ENCODE measurements around the gene CDK1.

DNA sequence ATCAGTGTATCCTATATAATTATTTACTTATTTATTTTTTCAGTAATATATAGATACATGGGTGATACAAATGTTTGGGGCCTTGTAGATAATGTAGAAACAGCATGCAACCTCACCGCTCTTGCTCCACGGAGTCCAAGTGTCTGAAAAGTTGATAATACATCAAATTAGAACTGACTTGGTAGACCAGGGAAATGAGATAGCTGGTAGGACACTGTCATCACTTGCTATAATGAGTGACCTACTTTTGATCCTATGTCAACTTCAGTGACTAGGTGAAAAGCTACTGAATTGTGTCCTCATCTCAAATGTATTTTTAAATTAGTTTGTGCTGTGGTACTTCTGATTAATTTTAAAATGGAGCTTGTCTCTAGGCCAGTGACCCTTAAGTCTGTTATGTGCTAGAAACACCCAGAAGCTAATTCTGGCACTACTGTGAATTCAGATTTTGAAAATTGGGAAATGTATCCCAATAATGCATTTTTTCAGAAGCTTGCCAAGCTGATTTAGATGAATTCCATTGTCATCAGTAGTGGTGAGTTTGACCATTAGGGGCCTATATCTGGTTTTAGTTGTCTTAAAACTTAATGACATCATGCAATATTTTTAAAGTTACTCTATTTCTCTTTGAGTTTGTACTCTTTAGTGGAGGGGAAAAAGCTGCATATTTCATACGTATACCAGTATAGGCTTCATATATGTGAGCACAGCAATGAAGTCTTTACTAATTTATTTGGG is 17.4 kb downstream of the CDK1 start:
- TF ChIP-seq, protein P1, sequence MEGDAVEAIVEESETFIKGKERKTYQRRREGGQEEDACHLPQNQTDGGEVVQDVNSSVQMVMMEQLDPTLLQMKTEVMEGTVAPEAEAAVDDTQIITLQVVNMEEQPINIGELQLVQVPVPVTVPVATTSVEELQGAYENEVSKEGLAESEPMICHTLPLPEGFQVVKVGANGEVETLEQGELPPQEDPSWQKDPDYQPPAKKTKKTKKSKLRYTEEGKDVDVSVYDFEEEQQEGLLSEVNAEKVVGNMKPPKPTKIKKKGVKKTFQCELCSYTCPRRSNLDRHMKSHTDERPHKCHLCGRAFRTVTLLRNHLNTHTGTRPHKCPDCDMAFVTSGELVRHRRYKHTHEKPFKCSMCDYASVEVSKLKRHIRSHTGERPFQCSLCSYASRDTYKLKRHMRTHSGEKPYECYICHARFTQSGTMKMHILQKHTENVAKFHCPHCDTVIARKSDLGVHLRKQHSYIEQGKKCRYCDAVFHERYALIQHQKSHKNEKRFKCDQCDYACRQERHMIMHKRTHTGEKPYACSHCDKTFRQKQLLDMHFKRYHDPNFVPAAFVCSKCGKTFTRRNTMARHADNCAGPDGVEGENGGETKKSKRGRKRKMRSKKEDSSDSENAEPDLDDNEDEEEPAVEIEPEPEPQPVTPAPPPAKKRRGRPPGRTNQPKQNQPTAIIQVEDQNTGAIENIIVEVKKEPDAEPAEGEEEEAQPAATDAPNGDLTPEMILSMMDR (IDR thresholded peaks at IDR 0.05): no peak
- TF ChIP-seq TEAD4 (CRISPR knock-in tag; IDR thresholded peaks at IDR 0.05): no peak
- TF ChIP-seq ETV6 (CRISPR knock-in tag; IDR thresholded peaks at IDR 0.05): no peak
- TF ChIP-seq, protein P2, sequence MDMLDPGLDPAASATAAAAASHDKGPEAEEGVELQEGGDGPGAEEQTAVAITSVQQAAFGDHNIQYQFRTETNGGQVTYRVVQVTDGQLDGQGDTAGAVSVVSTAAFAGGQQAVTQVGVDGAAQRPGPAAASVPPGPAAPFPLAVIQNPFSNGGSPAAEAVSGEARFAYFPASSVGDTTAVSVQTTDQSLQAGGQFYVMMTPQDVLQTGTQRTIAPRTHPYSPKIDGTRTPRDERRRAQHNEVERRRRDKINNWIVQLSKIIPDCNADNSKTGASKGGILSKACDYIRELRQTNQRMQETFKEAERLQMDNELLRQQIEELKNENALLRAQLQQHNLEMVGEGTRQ (CRISPR knock-in tag; IDR thresholded peaks at IDR 0.05): no peak
- TF ChIP-seq FOXJ3 (CRISPR knock-in tag; IDR thresholded peaks at IDR 0.05; ENCODE audit: borderline replicate concordance): no peak
- TF ChIP-seq, protein P3, sequence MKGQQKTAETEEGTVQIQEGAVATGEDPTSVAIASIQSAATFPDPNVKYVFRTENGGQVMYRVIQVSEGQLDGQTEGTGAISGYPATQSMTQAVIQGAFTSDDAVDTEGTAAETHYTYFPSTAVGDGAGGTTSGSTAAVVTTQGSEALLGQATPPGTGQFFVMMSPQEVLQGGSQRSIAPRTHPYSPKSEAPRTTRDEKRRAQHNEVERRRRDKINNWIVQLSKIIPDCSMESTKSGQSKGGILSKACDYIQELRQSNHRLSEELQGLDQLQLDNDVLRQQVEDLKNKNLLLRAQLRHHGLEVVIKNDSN (CRISPR knock-in tag; IDR thresholded peaks at IDR 0.05): no peak
- TF ChIP-seq, protein P4, sequence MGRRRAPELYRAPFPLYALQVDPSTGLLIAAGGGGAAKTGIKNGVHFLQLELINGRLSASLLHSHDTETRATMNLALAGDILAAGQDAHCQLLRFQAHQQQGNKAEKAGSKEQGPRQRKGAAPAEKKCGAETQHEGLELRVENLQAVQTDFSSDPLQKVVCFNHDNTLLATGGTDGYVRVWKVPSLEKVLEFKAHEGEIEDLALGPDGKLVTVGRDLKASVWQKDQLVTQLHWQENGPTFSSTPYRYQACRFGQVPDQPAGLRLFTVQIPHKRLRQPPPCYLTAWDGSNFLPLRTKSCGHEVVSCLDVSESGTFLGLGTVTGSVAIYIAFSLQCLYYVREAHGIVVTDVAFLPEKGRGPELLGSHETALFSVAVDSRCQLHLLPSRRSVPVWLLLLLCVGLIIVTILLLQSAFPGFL (CRISPR knock-in tag; IDR thresholded peaks at IDR 0.05; ENCODE audit: borderline replicate concordance): no peak
- TF ChIP-seq, protein P5, sequence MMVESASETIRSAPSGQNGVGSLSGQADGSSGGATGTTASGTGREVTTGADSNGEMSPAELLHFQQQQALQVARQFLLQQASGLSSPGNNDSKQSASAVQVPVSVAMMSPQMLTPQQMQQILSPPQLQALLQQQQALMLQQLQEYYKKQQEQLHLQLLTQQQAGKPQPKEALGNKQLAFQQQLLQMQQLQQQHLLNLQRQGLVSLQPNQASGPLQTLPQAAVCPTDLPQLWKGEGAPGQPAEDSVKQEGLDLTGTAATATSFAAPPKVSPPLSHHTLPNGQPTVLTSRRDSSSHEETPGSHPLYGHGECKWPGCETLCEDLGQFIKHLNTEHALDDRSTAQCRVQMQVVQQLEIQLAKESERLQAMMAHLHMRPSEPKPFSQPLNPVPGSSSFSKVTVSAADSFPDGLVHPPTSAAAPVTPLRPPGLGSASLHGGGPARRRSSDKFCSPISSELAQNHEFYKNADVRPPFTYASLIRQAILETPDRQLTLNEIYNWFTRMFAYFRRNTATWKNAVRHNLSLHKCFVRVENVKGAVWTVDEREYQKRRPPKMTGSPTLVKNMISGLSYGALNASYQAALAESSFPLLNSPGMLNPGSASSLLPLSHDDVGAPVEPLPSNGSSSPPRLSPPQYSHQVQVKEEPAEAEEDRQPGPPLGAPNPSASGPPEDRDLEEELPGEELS (CRISPR knock-in tag; IDR thresholded peaks at IDR 0.05): no peak
- no peak for TF ChIP-seq NFYB (CRISPR knock-in tag; conservative IDR thresholded peaks at IDR 0.05; ENCODE audit: low read depth)
- TF ChIP-seq, protein P6, sequence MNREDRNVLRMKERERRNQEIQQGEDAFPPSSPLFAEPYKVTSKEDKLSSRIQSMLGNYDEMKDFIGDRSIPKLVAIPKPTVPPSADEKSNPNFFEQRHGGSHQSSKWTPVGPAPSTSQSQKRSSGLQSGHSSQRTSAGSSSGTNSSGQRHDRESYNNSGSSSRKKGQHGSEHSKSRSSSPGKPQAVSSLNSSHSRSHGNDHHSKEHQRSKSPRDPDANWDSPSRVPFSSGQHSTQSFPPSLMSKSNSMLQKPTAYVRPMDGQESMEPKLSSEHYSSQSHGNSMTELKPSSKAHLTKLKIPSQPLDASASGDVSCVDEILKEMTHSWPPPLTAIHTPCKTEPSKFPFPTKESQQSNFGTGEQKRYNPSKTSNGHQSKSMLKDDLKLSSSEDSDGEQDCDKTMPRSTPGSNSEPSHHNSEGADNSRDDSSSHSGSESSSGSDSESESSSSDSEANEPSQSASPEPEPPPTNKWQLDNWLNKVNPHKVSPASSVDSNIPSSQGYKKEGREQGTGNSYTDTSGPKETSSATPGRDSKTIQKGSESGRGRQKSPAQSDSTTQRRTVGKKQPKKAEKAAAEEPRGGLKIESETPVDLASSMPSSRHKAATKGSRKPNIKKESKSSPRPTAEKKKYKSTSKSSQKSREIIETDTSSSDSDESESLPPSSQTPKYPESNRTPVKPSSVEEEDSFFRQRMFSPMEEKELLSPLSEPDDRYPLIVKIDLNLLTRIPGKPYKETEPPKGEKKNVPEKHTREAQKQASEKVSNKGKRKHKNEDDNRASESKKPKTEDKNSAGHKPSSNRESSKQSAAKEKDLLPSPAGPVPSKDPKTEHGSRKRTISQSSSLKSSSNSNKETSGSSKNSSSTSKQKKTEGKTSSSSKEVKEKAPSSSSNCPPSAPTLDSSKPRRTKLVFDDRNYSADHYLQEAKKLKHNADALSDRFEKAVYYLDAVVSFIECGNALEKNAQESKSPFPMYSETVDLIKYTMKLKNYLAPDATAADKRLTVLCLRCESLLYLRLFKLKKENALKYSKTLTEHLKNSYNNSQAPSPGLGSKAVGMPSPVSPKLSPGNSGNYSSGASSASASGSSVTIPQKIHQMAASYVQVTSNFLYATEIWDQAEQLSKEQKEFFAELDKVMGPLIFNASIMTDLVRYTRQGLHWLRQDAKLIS (CRISPR knock-in tag; IDR thresholded peaks at IDR 0.05; ENCODE audit: borderline replicate concordance): no peak
- no peak for TF ChIP-seq GABPB1 (CRISPR knock-in tag; IDR thresholded peaks at IDR 0.05)
- TF ChIP-seq, protein P7, sequence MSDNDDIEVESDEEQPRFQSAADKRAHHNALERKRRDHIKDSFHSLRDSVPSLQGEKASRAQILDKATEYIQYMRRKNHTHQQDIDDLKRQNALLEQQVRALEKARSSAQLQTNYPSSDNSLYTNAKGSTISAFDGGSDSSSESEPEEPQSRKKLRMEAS (CRISPR knock-in tag; IDR thresholded peaks at IDR 0.05): no peak

Measured in WTC11 (cell line).